ENCODE results near the gene RTN4R.

DNA sequence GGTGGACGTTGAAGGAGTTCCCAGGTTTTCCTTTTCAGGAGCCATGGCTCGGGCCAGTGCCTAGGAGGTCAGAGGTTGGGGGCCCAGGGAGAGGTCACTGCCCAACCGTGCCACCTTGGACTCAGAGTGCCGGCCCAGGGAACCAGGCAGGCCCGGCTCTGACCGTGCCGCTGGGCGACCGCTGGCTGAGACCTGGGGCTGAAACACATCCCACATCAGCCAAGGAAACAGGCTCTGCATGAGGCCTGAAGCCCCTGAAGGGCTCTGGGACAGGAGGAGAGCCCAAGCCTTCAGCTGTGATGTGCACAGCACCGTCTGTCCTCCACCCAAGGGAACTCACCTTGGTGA, 21.9 kb upstream of the RTN4R start:
- TF ChIP-seq, protein P1, sequence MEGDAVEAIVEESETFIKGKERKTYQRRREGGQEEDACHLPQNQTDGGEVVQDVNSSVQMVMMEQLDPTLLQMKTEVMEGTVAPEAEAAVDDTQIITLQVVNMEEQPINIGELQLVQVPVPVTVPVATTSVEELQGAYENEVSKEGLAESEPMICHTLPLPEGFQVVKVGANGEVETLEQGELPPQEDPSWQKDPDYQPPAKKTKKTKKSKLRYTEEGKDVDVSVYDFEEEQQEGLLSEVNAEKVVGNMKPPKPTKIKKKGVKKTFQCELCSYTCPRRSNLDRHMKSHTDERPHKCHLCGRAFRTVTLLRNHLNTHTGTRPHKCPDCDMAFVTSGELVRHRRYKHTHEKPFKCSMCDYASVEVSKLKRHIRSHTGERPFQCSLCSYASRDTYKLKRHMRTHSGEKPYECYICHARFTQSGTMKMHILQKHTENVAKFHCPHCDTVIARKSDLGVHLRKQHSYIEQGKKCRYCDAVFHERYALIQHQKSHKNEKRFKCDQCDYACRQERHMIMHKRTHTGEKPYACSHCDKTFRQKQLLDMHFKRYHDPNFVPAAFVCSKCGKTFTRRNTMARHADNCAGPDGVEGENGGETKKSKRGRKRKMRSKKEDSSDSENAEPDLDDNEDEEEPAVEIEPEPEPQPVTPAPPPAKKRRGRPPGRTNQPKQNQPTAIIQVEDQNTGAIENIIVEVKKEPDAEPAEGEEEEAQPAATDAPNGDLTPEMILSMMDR (IDR thresholded peaks at IDR 0.05) = no peak
- TF ChIP-seq POLR2AphosphoS5 (IDR thresholded peaks at IDR 0.05) = no peak
- TF ChIP-seq POLR2A (IDR thresholded peaks at IDR 0.05) = no peak

All from upper lobe of left lung (tissue), 4 donors.